H1 (cell line): ENCODE results near the gene BIN1. TPM values are rescaled to one million over a fixed set of nuclear protein-coding genes. Genes with fewer than 3 reads are reported as not detected.

Experiments
- ATF2 ChIP-seq: IDR thresholded peaks from 2 replicates; pipeline ENCODE4 v1.6.1; 2012; ENCODE audit warnings: low read length, inconsistent platforms
- CHD1 ChIP-seq: IDR thresholded peaks from 2 replicates; pipeline ENCODE4 v1.6.1; 2012; ENCODE audit warnings: low read depth, low read length, improper control_type of control experiment
- NANOG ChIP-seq: IDR thresholded peaks from 2 replicates; pipeline ENCODE4 v1.6.1; 2011; ENCODE audit warnings: low read length, low read depth, mild to moderate bottlenecking, inconsistent platforms; ENCODE audit not compliant: insufficient read depth, poor library complexity, severe bottlenecking
- RFX5 ChIP-seq: IDR thresholded peaks from 2 replicates; pipeline ENCODE4 v1.6.1; 2011; ENCODE audit warnings: low read depth, low read length, improper control_type of control experiment, borderline replicate concordance
- SIRT6 ChIP-seq: IDR thresholded peaks from one replicate; pipeline ENCODE4 v1.7.1; 2012; ENCODE audit warnings: low read length, inconsistent platforms
- polyA plus RNA-seq, 7 experiments: library from polyadenylated mRNA; depleted of rRNA in 3 of 7; stranded (reverse) in 5 of 7; unstranded in 2 of 7; fragments of >200 nt in 5 of 7; fragments of 200-250 nt in 2 of 7; gene quantifications; 1 replicate in 5 of 7; 2 replicates in 1 of 7; 4 replicates in 1 of 7; pipeline versions ENCODE4 v1.2.1 to v1.2.3, GENCODE V29; 2011 to 2013; ENCODE audit warnings: missing spikeins in 2 of 7, mixed read lengths in 2 of 7
- total RNA-seq: library from RNA; stranded (reverse); fragmentation: NEBNext Ultra II Directional; extraction: Animal tissue kit (Norgen Biotek cat#: 25700); gene quantifications from 2 replicates; pipeline ENCODE4 v1.2.1, GENCODE V29; 2021

BIN1 gene
- total and polyA plus RNA-seq, 2 of the 8 experiments (the other 6 are each of a cell fraction or from before 2014, with no cell fraction given) = 23.6 to 35.6 TPM

- TF ChIP-seq SIRT6 = no peak
- no peak for TF ChIP-seq ATF2
- TF ChIP-seq RFX5 = no peak
- TF ChIP-seq NANOG = no peak
- no peak for TF ChIP-seq CHD1
Measured at GRCh38 chr2:127058246-127058953, 48.6 kb downstream of the BIN1 start (continued).
